ENCODE data around the gene GCNA.

The GCNA gene

DNA sequence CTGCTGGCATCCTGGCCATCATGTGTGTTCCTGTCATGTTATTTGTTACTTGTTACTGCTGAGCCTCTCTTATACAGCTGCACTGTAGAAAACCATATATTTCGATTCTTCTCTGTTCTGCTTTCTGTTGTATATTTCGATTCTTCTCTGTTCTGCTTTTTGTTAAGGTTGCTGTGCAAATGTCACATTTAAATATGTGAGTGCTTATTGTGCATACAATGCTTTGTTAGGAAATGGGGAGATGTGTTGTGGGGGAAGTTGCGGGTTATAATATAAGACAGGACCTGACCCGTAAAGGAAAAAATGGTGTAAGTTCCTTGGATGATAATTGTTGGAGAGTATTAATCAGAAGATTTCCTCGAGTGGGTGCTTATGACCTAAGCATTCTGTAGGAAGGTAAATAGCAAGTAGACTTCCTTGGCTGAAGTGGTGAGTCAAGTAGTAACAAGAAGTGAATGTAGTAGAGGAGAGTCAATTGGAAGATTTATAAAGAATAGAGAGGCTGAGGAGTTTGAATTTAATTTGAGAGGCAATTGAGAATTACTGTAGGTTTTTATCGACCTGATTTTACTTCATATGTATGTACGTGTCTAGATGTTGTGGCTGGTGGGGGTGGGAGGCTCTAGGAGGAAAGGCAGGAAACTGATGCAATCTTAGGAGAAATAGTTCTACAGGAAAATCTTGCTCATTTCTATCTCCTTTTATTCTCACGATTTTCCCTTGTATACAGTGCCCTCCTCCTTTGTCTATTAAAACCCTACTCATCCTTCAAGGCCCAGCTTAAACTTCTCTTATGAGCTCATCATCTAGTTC is 36.8 kb upstream of the GCNA start:
- Histone ChIP-seq H3K36me3 (ENCODE audit: control insufficient read depth, insufficient read depth, low read length) (peaks cover 54% of the 10 kb centered on the region), H3K27ac (ENCODE audit: low read depth, low read length) (no peak overlapping the region; the same call in 1 of the 2 replicates), H3K4me3 (ENCODE audit: low read depth, low read length) (no peak overlapping the region), H3K27me3 (ENCODE audit: control insufficient read depth, insufficient read depth, low read length) (no peaks in the 10 kb centered on the region), H3K9ac (ENCODE audit: low read length) (no peak overlapping the region), H3K9me3 (ENCODE audit: control insufficient read depth, insufficient read depth, low read depth, low read length) (no peaks in the 10 kb centered on the region; the same call in 1 of the 2 replicates), H3K4me1 (ENCODE audit: control insufficient read depth, insufficient read depth, low read length) (peaks cover 8% of the 10 kb centered on the region)

DNA sequence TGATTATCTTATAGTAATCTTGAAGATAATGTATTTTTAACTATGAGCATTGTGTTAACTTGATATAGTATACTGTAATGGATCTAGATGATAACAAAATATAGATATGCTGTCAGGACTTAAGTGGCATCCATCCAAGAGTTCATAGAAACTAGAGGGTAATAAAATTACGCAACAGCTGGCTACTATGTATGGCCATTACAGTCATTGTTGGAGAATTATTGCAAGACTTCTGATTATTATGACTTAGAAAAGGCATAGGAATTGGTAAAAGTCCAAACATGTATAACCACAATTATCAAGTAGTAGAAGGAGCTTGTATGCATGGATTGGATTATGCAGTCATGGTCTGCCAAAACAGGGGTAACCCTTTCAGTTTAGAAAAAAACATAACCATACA is 35.8 kb upstream of the GCNA start:
- peaks cover 64% of the 10 kb centered on the region for H3K36me3 ChIP-seq (ENCODE audit: control insufficient read depth, insufficient read depth, low read length)
- H3K9ac ChIP-seq (ENCODE audit: low read length) = no peak overlapping the region
- H3K9me3 ChIP-seq (ENCODE audit: control insufficient read depth, insufficient read depth, low read depth, low read length) = no peaks in the 10 kb centered on the region; the same call in 1 of the 2 replicates
- H3K4me1 ChIP-seq (ENCODE audit: control insufficient read depth, insufficient read depth, low read length) = peaks cover 8% of the 10 kb centered on the region
- no peak overlapping the region for H3K4me3 ChIP-seq (ENCODE audit: low read depth, low read length)
- H3K27ac ChIP-seq (ENCODE audit: low read depth, low read length) = no peak overlapping the region
- no peaks in the 10 kb centered on the region for H3K27me3 ChIP-seq (ENCODE audit: control insufficient read depth, insufficient read depth, low read length)

DNA sequence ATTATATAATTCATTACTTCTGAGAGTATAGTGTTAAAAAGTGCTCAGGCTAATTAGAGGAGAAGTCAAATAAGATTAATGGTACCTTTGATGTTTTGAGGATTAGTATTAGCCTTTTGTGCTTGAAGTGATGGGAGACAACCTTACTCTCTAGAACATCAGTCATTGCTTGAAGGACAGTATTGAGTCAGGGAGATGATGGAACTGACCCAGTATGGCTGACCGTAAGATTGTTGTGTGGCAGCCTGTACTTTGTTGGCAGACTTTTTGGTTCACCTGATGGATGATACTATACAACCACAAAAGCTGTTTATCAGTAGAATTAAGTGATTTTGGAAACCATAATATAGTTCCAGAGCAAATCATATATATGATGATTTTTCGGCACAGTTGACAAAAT is 35.4 kb upstream of the GCNA start:
- Histone ChIP-seq H3K4me1 (ENCODE audit: control insufficient read depth, insufficient read depth, low read length) (peaks cover 8% of the 10 kb centered on the region), H3K9ac (ENCODE audit: low read length) (no peak overlapping the region), H3K4me3 (ENCODE audit: low read depth, low read length) (no peak overlapping the region), H3K36me3 (ENCODE audit: control insufficient read depth, insufficient read depth, low read length) (peaks cover 65% of the 10 kb centered on the region), H3K27ac (ENCODE audit: low read depth, low read length) (no peak overlapping the region), H3K27me3 (ENCODE audit: control insufficient read depth, insufficient read depth, low read length) (no peaks in the 10 kb centered on the region), H3K9me3 (ENCODE audit: control insufficient read depth, insufficient read depth, low read depth, low read length) (no peaks in the 10 kb centered on the region; the same call in 1 of the 2 replicates)

DNA sequence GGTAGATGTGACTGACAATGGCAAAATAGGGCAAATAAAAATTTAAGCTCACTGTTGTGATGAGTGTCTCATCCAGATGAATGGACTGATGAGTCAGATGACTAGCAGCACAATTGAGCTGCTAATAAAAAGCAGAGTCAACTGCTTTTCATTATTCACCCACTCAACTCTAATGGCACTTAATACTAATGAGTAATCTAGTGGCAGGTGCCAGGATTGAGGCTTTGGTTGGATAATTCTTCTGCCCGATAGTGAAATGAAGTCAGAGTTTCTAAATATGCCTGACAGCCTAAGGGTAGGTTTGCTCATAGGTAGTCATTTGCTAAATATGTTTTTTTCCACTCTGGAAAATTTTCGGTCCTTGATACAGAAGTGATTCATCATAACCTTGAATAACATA is 34.9 kb upstream of the GCNA start:
- H3K36me3 ChIP-seq (ENCODE audit: control insufficient read depth, insufficient read depth, low read length) = peaks cover 65% of the 10 kb centered on the region
- no peaks in the 10 kb centered on the region; the same call in 1 of the 2 replicates for H3K9me3 ChIP-seq (ENCODE audit: control insufficient read depth, insufficient read depth, low read depth, low read length)
- H3K27me3 ChIP-seq (ENCODE audit: control insufficient read depth, insufficient read depth, low read length) = no peaks in the 10 kb centered on the region
- H3K4me3 ChIP-seq (ENCODE audit: low read depth, low read length) = no peak overlapping the region
- peaks cover 8% of the 10 kb centered on the region for H3K4me1 ChIP-seq (ENCODE audit: control insufficient read depth, insufficient read depth, low read length)
- H3K27ac ChIP-seq (ENCODE audit: low read depth, low read length) = no peak overlapping the region
- H3K9ac ChIP-seq (ENCODE audit: low read length) = no peak overlapping the region

DNA sequence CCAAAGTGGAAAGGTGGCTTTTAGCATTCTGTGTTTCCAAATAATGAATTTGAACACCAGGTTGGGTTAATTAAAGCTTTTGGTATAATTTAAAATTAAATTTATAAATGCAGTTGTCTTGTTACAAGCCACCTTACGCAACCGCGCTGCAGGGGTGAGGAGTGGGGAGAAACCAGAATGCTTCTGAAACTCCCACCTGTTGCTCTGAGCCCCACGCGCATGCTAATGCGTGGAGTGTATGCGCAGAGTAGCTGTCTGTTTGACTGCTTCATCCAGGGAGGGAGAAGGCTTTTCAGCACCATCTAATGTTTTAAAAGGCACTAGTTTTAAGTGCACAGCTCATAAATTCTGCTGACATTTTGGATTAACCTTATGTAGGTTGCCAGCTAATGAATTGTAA is 32.9 kb upstream of the GCNA start:
- no peak overlapping the region for H3K4me3 ChIP-seq (ENCODE audit: low read depth, low read length)

DNA sequence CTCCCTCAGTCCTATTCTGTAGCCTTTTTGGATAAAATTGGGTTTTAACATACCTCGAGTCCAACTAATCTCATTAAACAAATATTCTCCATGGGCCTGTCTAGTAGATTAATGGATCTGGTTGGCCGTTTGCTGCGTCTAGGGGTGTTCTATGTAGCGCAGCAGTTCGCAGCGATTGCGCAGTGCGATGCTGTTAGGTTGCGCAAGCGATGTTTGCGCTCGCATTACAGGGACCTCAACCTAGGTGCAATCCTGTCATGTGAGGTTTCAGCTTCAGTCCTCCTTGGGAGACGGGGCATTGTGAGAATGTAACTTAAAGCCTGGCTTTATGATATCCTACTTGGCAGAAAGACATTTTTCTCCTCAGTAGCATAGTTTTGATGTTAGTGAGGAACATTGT is 31.4 kb upstream of the GCNA start:
- H3K27me3 ChIP-seq (ENCODE audit: control insufficient read depth, insufficient read depth, low read length) = no peaks in the 10 kb centered on the region
- H3K9ac ChIP-seq (ENCODE audit: low read length) = no peak overlapping the region
- H3K4me1 ChIP-seq (ENCODE audit: control insufficient read depth, insufficient read depth, low read length) = peaks cover 5% of the 10 kb centered on the region; the same call in 1 of the 2 replicates
- H3K36me3 ChIP-seq (ENCODE audit: control insufficient read depth, insufficient read depth, low read length) = peaks cover 70% of the 10 kb centered on the region
- no peaks in the 10 kb centered on the region; the same call in 1 of the 2 replicates for H3K9me3 ChIP-seq (ENCODE audit: control insufficient read depth, insufficient read depth, low read depth, low read length)
- no peak overlapping the region for H3K27ac ChIP-seq (ENCODE audit: low read depth, low read length)
- H3K4me3 ChIP-seq (ENCODE audit: low read depth, low read length) = no peak overlapping the region

More for the DNA sequence above, 32.9 kb upstream of the GCNA start:
- Histone ChIP-seq H3K27ac (ENCODE audit: low read depth, low read length) (no peak overlapping the region), H3K27me3 (ENCODE audit: control insufficient read depth, insufficient read depth, low read length) (no peaks in the 10 kb centered on the region), H3K36me3 (ENCODE audit: control insufficient read depth, insufficient read depth, low read length) (peaks cover 68% of the 10 kb centered on the region), H3K9ac (ENCODE audit: low read length) (no peak overlapping the region), H3K4me1 (ENCODE audit: control insufficient read depth, insufficient read depth, low read length) (peaks cover 8% of the 10 kb centered on the region), H3K9me3 (ENCODE audit: control insufficient read depth, insufficient read depth, low read depth, low read length) (no peaks in the 10 kb centered on the region; the same call in 1 of the 2 replicates)

DNA sequence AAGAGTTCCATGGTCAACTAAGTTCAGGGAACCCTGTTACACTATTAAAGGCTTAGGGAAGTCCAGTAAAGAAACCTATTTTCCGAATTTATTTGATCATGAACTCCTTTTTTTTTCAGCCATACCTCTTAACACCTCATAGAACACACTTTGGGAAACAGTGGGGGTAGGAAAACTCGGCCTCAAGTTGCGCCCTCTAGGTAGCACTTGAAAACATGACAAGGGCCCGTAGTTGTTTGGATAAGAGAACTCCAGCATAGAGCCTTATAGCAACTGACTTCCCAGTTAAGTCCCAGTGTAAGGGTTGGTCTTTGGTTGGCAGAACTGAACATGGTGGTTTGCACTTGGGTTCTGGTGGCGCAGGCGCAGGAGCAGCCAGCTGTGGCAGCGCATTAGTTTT is 30.9 kb upstream of the GCNA start:
- H3K27ac ChIP-seq (ENCODE audit: low read depth, low read length) = no peak overlapping the region
- H3K4me3 ChIP-seq (ENCODE audit: low read depth, low read length) = no peak overlapping the region
- no peaks in the 10 kb centered on the region for H3K27me3 ChIP-seq (ENCODE audit: control insufficient read depth, insufficient read depth, low read length)
- H3K9ac ChIP-seq (ENCODE audit: low read length) = no peak overlapping the region
- peaks cover 5% of the 10 kb centered on the region; the same call in 1 of the 2 replicates for H3K4me1 ChIP-seq (ENCODE audit: control insufficient read depth, insufficient read depth, low read length)
- H3K9me3 ChIP-seq (ENCODE audit: control insufficient read depth, insufficient read depth, low read depth, low read length) = no peaks in the 10 kb centered on the region; the same call in 1 of the 2 replicates
- H3K36me3 ChIP-seq (ENCODE audit: control insufficient read depth, insufficient read depth, low read length) = peaks cover 71% of the 10 kb centered on the region

DNA sequence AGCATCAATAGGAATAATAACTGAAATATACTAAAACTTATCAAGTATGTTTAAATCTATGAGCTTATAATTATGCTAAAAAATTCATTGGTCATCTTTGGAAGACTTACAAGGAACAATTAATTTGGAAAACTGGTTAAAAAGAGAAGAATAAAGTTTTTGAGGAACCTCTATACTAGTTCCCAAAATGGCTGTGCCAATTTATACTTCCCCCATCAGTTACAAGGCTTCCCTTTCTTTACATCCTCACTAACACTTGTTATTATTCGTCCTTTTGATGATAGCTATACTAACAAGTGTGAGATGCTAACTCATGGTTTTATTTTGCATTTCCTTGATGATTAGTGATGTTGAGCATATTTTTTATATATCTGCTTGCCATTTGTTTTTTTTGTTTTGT is 28.3 kb upstream of the GCNA start:
- H3K9ac ChIP-seq (ENCODE audit: low read length) = no peak overlapping the region
- H3K27ac ChIP-seq (ENCODE audit: low read depth, low read length) = no peak overlapping the region
- peaks cover 69% of the 10 kb centered on the region for H3K36me3 ChIP-seq (ENCODE audit: control insufficient read depth, insufficient read depth, low read length)
- H3K27me3 ChIP-seq (ENCODE audit: control insufficient read depth, insufficient read depth, low read length) = no peaks in the 10 kb centered on the region
- no peaks in the 10 kb centered on the region; the same call in 1 of the 2 replicates for H3K9me3 ChIP-seq (ENCODE audit: control insufficient read depth, insufficient read depth, low read depth, low read length)
- no peaks in the 10 kb centered on the region for H3K4me1 ChIP-seq (ENCODE audit: control insufficient read depth, insufficient read depth, low read length)
- H3K4me3 ChIP-seq (ENCODE audit: low read depth, low read length) = no peak overlapping the region

DNA sequence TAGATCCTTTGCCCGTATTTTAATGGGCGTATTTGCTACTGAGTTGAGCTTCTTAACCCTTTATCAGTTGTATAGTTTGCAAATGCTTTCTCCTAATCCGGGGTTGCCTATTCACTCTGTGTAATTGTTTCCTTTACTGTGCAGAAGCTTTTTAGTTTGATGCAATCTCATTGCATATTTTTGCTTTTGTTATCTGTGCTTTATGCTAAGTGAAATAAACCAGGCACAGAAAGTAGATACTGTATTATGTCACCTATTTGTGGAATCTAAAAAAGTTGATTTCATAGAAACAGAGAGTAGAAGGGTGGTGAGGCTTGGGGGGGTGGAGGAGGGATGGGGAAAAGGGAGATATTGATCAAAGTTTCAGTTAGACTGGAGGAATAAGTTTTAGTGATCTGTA is 27.7 kb upstream of the GCNA start:
- H3K27me3 ChIP-seq (ENCODE audit: control insufficient read depth, insufficient read depth, low read length) = no peaks in the 10 kb centered on the region

DNA sequence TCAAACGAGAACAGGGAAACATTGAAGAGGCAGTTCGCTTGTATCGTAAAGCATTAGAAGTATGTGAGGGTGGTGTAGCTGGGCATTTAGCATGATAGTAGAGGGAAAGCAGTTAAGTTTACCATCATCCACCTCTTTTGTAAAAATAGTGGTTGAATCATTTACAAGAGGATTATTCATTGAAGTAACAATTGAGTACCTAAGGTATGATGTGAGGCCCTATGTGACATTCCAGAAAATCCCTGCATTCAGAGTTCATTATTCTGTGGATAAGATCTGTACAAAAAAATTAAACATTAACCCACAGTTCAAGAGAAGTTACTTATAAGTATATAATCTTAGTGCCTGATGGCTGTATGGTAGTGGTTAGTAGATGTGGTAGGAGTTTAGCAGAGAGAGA is 22.2 kb upstream of the GCNA start:
- H3K9me3 ChIP-seq (ENCODE audit: control insufficient read depth, insufficient read depth, low read depth, low read length) = no peaks in the 10 kb centered on the region; the same call in 1 of the 2 replicates
- H3K4me1 ChIP-seq (ENCODE audit: control insufficient read depth, insufficient read depth, low read length) = no peaks in the 10 kb centered on the region
- H3K27ac ChIP-seq (ENCODE audit: low read depth, low read length) = no peak overlapping the region
- H3K9ac ChIP-seq (ENCODE audit: low read length) = no peak overlapping the region
- H3K27me3 ChIP-seq (ENCODE audit: control insufficient read depth, insufficient read depth, low read length) = no peaks in the 10 kb centered on the region
- H3K4me3 ChIP-seq (ENCODE audit: low read depth, low read length) = no peak overlapping the region
- H3K36me3 ChIP-seq (ENCODE audit: control insufficient read depth, insufficient read depth, low read length) = peaks cover 76% of the 10 kb centered on the region

More for the DNA sequence above, 27.7 kb upstream of the GCNA start:
- Histone ChIP-seq H3K4me3 (ENCODE audit: low read depth, low read length) (no peak overlapping the region), H3K9me3 (ENCODE audit: control insufficient read depth, insufficient read depth, low read depth, low read length) (no peaks in the 10 kb centered on the region; the same call in 1 of the 2 replicates), H3K36me3 (ENCODE audit: control insufficient read depth, insufficient read depth, low read length) (peaks cover 72% of the 10 kb centered on the region), H3K27ac (ENCODE audit: low read depth, low read length) (no peak overlapping the region), H3K9ac (ENCODE audit: low read length) (no peak overlapping the region), H3K4me1 (ENCODE audit: control insufficient read depth, insufficient read depth, low read length) (no peaks in the 10 kb centered on the region)

DNA sequence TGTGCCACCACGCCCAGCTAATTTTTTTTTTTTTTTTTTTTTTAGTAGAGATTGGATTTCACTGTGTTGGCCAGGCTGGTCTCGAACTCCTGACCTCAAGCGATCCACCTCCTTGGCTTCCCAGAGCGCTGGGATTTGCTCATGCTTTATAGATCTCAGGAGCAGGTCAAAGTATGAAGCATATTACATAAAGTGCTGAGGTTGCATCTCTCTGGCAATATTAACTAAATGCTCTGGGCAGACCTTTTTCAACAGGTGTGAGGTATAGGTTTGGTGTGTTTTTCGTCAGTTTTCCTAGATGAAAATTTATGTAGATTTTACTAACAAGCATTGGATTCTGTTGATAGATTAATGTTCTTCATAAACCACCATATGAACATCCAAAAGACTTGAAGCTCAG is 19.3 kb upstream of the GCNA start:
- Histone ChIP-seq H3K4me3 (ENCODE audit: low read depth, low read length) (no peak overlapping the region), H3K36me3 (ENCODE audit: control insufficient read depth, insufficient read depth, low read length) (peaks cover 94% of the 10 kb centered on the region), H3K9ac (ENCODE audit: low read length) (no peak overlapping the region), H3K27me3 (ENCODE audit: control insufficient read depth, insufficient read depth, low read length) (no peaks in the 10 kb centered on the region), H3K9me3 (ENCODE audit: control insufficient read depth, insufficient read depth, low read depth, low read length) (no peaks in the 10 kb centered on the region; the same call in 1 of the 2 replicates), H3K27ac (ENCODE audit: low read depth, low read length) (no peak overlapping the region), H3K4me1 (ENCODE audit: control insufficient read depth, insufficient read depth, low read length) (no peaks in the 10 kb centered on the region)
